HG03066 (cell line): ENCODE results near the gene NFIC.
A peak's percentile ranks its signal among the peaks of the same experiment; 100 is the strongest.

Experiments used
- ATAC-seq: cut with Tn5 transposase; IDR thresholded peaks from one replicate; pipeline ENCODE4 v1.9.1; 2021; ENCODE audit warnings: low read depth; ENCODE audit not compliant: unreplicated experiment

NFIC gene

GRCh38 chr19:3480383-3481091, 114.2 kb downstream of the NFIC start, which contains the start of gene SMIM24:
TSS of gene SMIM24 (minus strand) at chr19:3480525. CDS start at chr19:3480463, 62 bp downstream.
- ATAC-seq = no peak

- ATAC-seq = no peak
Measured at GRCh38 chr19:3481241-3482090, 115.1 kb downstream of the NFIC start.

GRCh38 chr19:3482507-3483225, 116.3 kb downstream of the NFIC start:
- no peak for ATAC-seq

GRCh38 chr19:3483226-3483628, 116.8 kb downstream of the NFIC start, which contains the start of gene SMIM44:
TSS of gene SMIM44 (minus strand) at chr19:3483441. CDS start at chr19:3483403, 38 bp downstream.
- no peak for ATAC-seq

GRCh38 chr19:3491396-3492119, 125.2 kb downstream of the NFIC start:
- no peak for ATAC-seq

GRCh38 chr19:3492131-3492839, 125.9 kb downstream of the NFIC start:
- no peak for ATAC-seq

GRCh38 chr19:3492919-3493318, 126.5 kb downstream of the NFIC start:
- ATAC-seq = no peak

GRCh38 chr19:3493651-3494050, 127.3 kb downstream of the NFIC start:
- no peak for ATAC-seq

- ATAC-seq = no peak
Measured at GRCh38 chr19:3494051-3494450, 127.7 kb downstream of the NFIC start.

GRCh38 chr19:3494559-3494958, 128.2 kb downstream of the NFIC start:
- ATAC-seq = no peak

GRCh38 chr19:3496392-3497273, 130.2 kb downstream of the NFIC start:
- no peak for ATAC-seq

GRCh38 chr19:3497757-3498520, 131.6 kb downstream of the NFIC start:
- ATAC-seq = no peak

- no peak for ATAC-seq
Measured at GRCh38 chr19:3499738-3500428, 133.5 kb downstream of the NFIC start.

GRCh38 chr19:3500429-3501101, 134.2 kb downstream of the NFIC start, which contains the start of gene DOHH:
TSS of gene DOHH (minus strand) at chr19:3500674. CDS start at chr19:3496814, 3,860 bp downstream.
- peak; percentile 83 for ATAC-seq

- no peak for ATAC-seq
Measured at GRCh38 chr19:3501780-3502179, 135.4 kb downstream of the NFIC start.

GRCh38 chr19:3503036-3503572, 136.7 kb downstream of the NFIC start:
- ATAC-seq = no peak
